ENCODE measurements around the gene F8. TPM values are rescaled to one million over a fixed set of nuclear protein-coding genes. Genes with fewer than 3 reads are reported as not detected.

F8 gene
- total RNA-seq, 1 donor from 2014 or later, result 1.8 TPM

DNA sequence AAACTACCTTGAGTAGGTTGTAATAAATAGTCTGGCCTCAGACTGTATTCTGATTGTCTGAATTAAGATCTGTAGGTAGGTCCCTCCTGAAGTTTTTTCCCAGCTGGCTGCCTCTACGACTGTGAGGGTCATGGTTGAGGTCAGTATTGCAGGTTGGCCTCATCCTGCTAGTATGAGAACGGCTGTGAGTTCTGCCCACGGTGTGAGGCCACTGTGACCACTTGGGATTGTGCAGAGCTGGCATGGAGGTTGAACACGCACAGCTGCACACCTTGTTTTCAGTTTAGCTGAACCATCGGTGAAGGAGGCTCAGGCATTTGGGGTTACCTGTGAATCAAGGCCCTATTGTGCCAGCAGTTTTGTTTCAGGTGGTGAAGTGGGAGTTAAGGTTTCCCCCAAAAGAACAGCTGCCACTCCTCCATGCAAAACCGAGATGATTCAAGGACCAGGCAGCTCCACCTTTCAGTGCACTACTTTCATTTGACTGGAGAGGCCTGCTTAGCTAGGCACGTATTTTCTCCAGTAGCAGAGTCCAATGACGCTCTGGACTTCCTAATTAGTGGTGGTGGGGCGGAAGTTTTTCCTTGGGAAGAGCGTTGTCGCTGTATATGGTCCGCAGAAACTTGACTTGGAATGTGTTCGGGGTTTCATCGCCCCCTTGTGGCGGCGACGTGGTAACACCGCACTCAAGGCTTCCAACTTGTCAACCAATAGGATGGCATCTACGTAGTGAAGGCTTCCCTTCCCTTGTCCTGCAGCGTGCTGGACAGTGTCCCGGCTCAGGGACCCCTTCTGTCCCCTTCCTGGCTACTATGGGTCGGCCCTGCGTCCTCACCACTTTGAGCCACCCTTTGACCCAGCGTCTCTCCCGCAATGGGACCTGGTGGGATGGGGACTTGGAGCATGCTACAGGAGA lies 34.6 kb upstream of the F8 start:
- no peak overlapping the region for H3K4me3 Mint-ChIP-seq (ENCODE audit: unreplicated experiment)
- no peaks in the 10 kb centered on the region for H3K36me3 Mint-ChIP-seq (ENCODE audit: unreplicated experiment)
- H3K27me3 Mint-ChIP-seq (ENCODE audit: unreplicated experiment), result no peaks in the 10 kb centered on the region
- no peaks in the 10 kb centered on the region for H3K9me3 Mint-ChIP-seq (ENCODE audit: unreplicated experiment)
- no peak overlapping the region for H3K27ac Mint-ChIP-seq (ENCODE audit: unreplicated experiment)
- no peaks in the 10 kb centered on the region for H3K4me1 Mint-ChIP-seq (ENCODE audit: low read depth, unreplicated experiment)
- peak; percentile 54 for DNase-seq
- TF ChIP-seq, protein P1, sequence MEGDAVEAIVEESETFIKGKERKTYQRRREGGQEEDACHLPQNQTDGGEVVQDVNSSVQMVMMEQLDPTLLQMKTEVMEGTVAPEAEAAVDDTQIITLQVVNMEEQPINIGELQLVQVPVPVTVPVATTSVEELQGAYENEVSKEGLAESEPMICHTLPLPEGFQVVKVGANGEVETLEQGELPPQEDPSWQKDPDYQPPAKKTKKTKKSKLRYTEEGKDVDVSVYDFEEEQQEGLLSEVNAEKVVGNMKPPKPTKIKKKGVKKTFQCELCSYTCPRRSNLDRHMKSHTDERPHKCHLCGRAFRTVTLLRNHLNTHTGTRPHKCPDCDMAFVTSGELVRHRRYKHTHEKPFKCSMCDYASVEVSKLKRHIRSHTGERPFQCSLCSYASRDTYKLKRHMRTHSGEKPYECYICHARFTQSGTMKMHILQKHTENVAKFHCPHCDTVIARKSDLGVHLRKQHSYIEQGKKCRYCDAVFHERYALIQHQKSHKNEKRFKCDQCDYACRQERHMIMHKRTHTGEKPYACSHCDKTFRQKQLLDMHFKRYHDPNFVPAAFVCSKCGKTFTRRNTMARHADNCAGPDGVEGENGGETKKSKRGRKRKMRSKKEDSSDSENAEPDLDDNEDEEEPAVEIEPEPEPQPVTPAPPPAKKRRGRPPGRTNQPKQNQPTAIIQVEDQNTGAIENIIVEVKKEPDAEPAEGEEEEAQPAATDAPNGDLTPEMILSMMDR (IDR thresholded peaks at IDR 0.05; ENCODE audit: partially characterized antibody, unreplicated experiment), result peak; percentile 80

DNA sequence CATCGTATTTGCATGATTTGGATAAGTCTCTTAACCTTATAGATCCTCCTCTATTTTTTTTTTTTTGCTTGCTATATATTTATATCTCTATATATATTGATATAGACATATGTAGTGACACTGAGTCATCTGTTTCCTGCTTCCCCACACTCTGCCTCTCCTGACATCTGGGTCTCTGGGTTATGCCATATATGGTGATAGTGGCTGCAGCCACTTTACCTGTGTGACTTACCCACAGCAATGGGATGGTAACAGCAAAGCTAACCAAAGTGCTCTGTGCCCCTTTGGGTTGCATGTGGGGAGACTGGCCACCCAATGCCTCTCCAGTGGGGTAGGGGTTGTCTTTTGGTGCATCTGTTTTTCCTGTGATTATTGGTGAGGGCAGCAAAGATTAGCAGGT lies 33.9 kb upstream of the F8 start:
- Mint-ChIP-seq H3K9me3 (ENCODE audit: unreplicated experiment) (no peaks in the 10 kb centered on the region), H3K4me1 (ENCODE audit: low read depth, unreplicated experiment) (no peaks in the 10 kb centered on the region), H3K27me3 (ENCODE audit: unreplicated experiment) (no peaks in the 10 kb centered on the region), H3K27ac (ENCODE audit: unreplicated experiment) (no peak overlapping the region), H3K36me3 (ENCODE audit: unreplicated experiment) (no peaks in the 10 kb centered on the region), H3K4me3 (ENCODE audit: unreplicated experiment) (no peak overlapping the region)
- TF ChIP-seq, protein P1 (IDR thresholded peaks at IDR 0.05; ENCODE audit: partially characterized antibody, unreplicated experiment), result no peak
- no peak for DNase-seq

DNA sequence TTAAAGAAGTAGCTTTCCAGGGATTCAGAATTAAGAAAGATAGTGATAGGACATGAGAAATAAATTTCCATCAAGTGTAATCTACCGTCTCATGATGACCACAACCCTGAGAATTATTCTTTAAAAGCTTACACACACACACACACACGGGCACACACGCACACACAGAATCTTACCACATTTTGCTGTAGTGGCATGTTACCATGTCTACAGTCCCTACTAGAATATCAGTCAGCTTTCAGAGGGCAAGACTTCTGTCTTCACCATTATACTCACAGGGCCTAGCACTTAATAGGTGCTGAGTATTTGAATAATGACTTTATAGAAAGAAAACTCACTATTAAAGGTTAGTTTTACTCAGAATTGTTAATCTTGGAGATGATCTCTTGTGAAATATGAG lies 33.0 kb upstream of the F8 start:
- TF ChIP-seq, protein P1 (IDR thresholded peaks at IDR 0.05; ENCODE audit: partially characterized antibody, unreplicated experiment), result no peak
- Mint-ChIP-seq H3K27ac (ENCODE audit: unreplicated experiment) (no peak overlapping the region), H3K4me1 (ENCODE audit: low read depth, unreplicated experiment) (no peaks in the 10 kb centered on the region), H3K36me3 (ENCODE audit: unreplicated experiment) (no peaks in the 10 kb centered on the region), H3K27me3 (ENCODE audit: unreplicated experiment) (no peaks in the 10 kb centered on the region), H3K4me3 (ENCODE audit: unreplicated experiment) (no peak overlapping the region), H3K9me3 (ENCODE audit: unreplicated experiment) (no peaks in the 10 kb centered on the region)
- DNase-seq, result no peak

DNA sequence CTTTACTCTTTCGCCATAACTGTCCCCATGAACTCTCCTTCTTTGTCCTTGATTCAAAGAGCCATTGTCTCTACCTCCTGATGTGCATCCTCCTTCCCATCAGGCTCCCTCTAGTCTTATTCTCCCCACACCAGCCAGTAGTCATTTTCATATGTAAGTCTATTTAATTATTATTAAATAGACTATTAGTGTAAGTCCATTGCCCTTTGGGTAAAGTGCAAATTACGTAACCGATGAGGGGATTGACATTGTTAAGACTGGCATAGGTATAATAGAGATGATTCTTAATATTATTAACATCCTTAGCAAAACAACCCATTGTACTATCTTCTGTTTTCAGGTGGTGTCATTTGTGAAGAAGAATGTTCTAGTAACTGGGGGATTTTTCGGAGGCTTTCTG lies 31.7 kb upstream of the F8 start:
- Mint-ChIP-seq H3K27ac (ENCODE audit: unreplicated experiment) (no peak overlapping the region), H3K27me3 (ENCODE audit: unreplicated experiment) (no peaks in the 10 kb centered on the region), H3K9me3 (ENCODE audit: unreplicated experiment) (no peaks in the 10 kb centered on the region), H3K4me1 (ENCODE audit: low read depth, unreplicated experiment) (no peaks in the 10 kb centered on the region), H3K4me3 (ENCODE audit: unreplicated experiment) (no peak overlapping the region), H3K36me3 (ENCODE audit: unreplicated experiment) (no peaks in the 10 kb centered on the region)
- TF ChIP-seq, protein P1 (IDR thresholded peaks at IDR 0.05; ENCODE audit: partially characterized antibody, unreplicated experiment), result no peak
- DNase-seq, result no peak

DNA sequence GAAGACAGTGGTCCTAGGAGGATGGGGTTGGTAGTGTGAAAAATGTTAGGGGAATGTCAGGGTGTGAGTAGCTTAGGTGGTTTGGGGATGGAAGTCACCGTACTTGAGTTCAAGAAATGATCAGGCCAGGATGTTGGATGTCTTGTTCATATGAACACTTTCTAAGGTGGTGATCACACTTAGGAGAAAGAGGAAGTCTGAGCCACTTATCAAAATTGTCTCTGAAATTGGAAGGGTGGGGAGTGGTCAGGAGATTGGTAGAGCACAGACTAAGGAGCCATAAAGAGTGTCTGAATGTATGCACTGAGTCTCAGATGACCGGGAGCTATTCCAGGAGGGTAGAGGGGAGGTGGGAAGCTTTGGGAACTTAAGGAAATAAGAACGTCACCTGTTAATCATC lies 31.1 kb upstream of the F8 start:
- no peak for DNase-seq
- Mint-ChIP-seq H3K36me3 (ENCODE audit: unreplicated experiment) (no peaks in the 10 kb centered on the region), H3K4me3 (ENCODE audit: unreplicated experiment) (no peak overlapping the region), H3K27ac (ENCODE audit: unreplicated experiment) (no peak overlapping the region), H3K27me3 (ENCODE audit: unreplicated experiment) (no peaks in the 10 kb centered on the region), H3K9me3 (ENCODE audit: unreplicated experiment) (no peaks in the 10 kb centered on the region), H3K4me1 (ENCODE audit: low read depth, unreplicated experiment) (no peaks in the 10 kb centered on the region)
- TF ChIP-seq, protein P1 (IDR thresholded peaks at IDR 0.05; ENCODE audit: partially characterized antibody, unreplicated experiment), result no peak

Measured in glutamatergic neuron (in vitro differentiated cells).